GM19328 (cell line): ENCODE results near the gene ATG4B.
"Not testable (repeated sequence)": the region's sequence is repeated elsewhere in the genome, so short reads cannot be mapped to it uniquely, and the experiment has no call there.

Experiments used
- ATAC-seq: cut with Tn5 transposase; IDR thresholded peaks from one replicate; pipeline ENCODE4 v1.9.1; 2021; ENCODE audit warnings: mild to moderate bottlenecking, moderate library complexity; ENCODE audit not compliant: unreplicated experiment

Gene ATG4B

DNA sequence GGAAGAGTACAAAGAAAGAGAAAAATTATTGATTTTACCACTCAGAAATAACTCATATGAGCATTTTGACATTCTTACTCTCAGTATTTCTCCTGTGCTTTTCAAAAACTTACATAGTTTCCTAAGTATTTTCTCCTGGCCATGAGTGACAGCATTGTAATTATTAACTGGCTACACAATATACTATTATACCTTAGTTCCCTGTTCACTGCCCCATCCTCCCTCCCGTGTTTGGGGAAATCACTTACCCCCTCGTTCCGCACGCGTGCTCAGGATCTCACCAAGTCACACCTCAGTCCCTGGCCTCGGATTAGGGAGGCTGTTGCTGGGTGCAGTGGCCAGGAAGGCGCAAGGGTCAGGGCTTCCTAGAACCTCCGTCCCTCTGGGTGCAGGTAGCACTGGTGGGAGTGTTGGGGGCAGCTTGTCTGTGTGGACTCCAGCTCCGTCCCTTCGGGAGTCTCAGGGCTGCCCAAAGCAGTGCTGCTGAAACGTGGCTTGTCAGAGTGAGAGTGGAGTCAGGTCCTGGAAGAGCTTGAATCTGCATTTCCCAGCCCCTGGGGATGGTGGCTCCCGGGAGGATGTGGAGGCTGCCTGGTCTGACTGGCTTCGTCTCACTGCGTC, 23.2 kb downstream of the ATG4B start:
- ATAC-seq, result no peak

DNA sequence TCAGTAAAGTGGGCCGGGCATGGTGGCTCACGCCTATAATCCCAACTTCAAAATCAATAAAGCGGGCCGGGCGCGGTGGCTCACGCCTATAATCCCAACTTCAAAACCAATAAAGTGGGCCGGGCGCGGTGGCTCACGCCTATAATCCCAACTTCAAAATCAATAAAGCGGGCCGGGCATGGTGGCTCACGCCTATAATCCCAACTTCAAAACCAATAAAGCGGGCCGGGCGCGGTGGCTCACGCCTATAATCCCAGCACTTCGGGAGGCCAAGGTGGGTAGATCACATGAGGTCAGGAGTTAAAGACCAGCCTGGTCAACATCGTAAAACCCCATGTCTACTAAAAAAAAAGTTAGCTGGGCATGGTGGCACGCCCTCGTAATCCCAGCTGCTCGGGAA, 25.2 kb downstream of the ATG4B start:
- not testable (repeated sequence) for ATAC-seq

DNA sequence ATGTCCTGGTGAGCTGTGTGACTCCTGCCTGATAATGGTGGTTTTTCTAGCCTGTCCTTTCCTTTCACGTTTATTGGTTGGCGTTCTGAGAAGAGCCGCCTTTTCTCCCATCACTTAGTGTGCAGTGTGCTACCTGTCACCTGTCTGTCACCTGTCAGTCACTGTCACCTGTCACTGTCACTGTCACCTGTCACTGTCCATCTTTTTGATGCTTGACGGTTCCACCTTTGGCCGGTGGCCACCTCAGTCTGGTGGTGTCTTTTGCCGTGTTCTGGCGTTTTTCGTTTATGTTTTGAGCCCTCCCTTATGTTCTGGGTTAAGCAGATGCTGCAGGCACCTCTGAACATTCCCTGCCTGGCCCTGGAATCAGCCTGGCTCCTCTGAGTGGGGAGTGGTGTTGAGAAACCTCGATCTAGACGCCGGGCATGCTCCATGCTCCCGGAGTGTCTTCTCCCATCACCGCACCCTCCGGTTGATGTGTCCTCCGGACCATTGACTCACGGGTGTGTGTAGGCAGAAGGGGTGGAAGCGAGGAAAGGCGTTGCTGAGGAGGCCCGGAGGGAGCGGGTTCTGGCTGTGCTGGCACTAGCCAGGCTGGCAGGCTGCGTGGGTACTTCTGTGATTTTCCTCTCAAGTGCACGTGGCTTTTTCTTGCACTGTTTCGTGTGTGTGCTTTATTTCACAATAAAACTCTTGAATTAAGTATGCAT, 28.4 kb downstream of the ATG4B start:
- no peak for ATAC-seq

DNA sequence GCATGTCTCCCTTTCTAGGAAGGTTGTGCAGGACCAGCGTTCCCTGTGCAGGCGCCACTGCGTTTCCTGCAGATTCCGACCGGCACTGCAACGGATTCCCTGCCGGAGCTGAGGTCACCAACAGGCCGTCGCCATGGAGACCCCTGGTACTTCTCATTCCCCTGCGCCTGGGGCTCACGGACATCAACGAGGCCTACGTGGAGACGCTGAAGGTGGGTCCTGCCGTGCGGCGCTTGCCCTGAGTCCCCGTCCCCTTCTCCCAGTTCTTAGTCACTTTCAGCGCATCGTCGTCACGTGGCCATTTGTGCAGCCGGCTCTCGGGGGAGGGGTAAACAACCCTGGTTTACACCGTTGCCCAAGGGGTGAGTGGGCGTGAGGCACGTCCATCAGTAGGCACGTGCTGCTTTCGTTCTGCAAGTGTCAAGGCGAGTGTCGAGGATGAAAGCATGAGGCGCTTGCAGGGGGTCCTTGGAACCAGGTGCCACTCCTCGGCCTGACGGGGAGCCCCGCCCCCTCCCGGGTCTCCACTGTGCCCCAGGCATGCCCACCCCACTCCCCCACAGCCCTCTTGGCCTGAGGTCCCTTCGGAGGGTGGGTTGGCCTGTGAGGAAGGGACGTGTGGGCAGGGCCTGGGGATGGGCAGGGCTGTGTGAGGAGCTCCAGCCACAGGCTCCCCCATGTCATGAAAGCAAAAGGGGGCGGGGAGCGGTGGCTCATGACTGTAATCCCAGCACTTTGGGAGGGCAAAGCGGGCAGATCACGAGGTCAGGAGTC, 29.3 kb downstream of the ATG4B start:
- no peak for ATAC-seq

DNA sequence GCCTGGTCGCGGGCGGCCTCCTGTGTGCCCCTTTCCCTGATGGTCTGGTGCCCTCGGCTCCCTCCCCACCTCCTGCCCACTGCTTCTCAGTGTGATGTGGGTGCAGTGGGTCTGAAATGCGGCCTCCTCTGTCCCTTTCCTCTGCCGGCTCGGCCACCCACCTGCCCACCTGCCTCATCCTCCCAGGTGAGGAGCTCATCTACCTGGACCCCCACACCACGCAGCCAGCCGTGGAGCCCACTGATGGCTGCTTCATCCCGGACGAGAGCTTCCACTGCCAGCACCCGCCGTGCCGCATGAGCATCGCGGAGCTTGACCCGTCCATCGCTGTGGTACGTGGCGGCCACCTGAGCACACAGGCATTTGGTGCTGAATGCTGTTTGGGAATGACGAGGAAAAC, 30.9 kb downstream of the ATG4B start:
- ATAC-seq, result no peak

DNA sequence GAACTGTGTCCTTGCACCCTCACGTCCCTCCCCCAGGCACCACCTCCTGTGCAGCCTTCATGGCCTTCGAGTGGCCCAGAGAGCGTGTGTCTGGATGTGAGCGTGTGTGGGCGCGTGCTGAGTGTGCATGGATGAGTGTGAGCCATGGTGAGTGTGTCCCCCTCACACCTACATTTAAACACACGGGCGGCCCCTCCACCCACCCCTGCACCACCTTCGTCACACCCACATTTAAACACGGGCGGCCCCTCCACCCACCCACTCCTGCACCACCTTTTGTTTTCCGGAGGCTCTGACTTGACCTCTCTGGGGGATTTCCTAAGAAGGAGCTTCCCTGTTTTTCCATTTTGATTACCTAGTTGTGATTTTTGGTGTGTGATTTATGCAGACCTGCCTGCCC, 31.3 kb downstream of the ATG4B start:
- no peak for ATAC-seq

DNA sequence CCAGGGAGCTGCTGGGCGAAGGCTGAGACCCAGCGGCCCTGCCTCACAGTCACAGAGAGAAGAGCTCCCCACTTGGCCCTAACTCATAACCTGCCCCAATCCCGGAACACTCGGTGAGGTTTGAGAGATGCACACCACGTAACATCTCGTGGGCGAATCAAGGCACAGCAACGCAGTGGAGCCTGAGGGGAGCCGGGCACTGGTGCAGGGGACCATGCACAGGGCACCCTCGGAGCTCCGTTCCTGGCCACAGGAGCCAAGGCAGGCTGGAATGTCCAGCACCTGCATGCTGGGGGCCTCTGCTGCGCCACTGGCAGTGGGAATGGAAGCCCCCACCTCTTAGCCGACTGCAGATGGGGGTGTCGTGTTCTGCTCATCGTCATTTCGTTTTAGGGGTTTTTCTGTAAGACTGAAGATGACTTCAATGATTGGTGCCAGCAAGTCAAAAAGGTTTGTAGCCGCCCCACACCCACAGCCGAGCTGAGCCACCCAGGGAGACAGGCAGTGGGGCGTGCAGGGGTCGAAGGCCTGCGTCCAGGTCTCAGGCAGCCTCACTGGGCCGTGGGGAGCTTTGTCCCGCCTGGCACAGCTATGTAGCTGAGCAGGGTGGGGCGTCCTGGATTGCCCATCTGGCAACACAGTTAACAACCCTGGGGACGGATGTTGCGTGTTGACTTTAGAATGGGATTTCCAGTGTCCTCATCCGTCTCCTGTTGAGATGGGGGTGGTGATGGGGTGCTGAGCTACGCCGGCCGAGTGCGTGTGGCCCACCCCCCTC, 33.0 kb downstream of the ATG4B start:
- ATAC-seq, result no peak

DNA sequence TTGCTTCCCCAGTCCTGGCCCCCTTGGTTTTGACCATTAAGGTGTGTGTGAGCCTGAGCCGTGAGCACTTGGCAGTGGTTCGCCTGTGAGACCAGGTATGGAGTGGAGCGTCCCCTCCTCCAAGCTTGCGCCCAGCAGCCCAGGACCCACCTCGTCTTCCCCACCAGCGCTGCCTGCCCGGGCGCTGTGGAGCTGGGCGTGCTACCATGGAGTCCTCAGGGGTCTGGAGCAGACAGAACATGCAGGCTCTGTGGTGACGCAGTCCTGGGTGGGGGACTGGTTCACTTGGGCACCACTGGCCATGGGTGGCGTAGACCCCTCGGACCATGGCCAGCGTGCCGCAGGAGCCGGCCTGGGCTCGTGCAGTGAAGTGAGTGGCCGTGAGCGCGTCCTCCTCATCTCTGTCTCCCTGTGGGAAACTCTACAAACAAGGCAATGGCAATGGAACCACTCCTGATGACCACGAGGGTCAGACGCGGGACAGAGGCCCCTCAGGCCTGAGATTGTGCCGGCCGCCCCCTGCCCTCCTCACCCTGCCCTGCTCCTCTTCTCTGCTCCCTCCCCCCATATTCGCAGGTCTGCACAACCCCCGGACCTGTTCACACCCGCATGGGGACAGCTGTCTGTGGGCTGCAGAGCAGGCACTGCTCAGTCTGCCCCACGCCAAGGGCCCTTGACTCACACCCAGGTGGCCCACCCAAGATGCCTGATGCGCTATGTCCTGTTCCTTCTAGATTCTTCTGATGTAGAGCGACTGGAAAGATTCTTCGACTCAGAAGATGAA, 34.2 kb downstream of the ATG4B start:
- no peak for ATAC-seq

DNA sequence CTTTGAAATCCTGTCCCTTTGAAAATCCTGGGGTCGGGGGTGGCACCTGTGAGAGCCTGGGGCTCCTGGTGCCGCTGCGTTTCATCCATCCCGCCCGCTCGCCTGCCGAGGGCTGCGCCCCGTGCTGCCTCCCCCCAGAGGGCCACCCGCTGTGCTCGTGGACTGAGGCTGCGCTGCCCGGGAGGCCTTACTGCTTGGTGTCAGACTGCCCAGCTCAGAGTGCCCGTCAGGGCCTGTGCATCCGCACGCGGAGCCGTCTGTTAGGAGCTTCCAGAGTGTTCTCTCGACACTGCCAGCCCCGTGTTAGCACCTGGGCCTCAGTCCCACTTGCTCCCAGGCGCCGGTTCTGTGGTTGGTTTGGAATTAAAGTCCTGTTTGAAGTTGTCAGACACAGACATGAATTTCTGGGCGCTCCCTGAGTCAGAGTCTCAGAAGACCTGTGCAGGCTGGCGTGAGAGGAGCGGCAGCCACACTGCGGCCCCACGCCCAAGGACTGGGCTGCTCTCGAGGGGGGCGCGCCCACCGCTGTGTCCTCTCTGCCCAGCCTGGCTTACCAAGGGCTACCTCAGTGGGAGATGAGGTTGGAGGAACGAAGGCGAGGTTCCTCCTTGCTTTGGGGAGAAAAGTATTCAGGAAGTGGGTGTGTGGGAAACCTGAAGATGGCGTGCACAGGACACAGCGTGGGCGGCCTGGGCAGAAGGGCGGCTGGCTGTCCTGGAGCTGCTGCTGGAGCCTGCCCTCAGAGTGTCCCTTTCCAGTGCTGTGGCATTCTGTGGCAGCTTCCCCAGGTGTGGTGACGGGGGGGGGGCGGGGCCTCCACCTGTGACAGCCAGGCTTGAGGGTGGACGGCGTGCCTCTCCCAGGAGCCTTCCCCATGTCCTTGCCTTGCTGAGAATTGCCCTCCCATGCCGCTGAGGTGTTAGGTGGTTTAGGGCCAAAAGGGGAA, 35.0 kb downstream of the ATG4B start:
- ATAC-seq, result no peak

DNA sequence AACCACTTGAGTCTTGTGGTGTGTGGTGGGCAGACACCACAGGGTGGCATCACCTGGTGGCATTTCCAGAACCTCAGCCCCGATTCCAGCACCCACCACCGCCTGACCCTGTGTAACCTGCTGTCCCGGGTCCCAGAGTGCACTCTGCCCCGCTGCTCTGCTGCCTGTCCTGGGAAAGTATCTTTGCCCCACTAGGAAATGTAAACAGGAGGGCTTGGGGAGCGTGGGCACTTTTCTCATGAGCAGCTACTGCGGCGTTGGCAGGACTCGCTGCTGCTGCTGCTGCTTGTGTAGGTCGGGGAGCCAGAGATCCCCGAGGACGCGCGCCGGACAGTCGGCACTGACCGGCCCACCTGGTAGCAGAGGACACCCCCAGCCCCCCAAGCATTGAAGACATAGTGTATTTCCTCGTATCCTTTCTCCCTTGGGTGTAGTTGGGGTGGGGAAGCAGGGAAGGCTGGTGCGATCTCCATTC, 35.7 kb downstream of the ATG4B start:
- ATAC-seq, result no peak

DNA sequence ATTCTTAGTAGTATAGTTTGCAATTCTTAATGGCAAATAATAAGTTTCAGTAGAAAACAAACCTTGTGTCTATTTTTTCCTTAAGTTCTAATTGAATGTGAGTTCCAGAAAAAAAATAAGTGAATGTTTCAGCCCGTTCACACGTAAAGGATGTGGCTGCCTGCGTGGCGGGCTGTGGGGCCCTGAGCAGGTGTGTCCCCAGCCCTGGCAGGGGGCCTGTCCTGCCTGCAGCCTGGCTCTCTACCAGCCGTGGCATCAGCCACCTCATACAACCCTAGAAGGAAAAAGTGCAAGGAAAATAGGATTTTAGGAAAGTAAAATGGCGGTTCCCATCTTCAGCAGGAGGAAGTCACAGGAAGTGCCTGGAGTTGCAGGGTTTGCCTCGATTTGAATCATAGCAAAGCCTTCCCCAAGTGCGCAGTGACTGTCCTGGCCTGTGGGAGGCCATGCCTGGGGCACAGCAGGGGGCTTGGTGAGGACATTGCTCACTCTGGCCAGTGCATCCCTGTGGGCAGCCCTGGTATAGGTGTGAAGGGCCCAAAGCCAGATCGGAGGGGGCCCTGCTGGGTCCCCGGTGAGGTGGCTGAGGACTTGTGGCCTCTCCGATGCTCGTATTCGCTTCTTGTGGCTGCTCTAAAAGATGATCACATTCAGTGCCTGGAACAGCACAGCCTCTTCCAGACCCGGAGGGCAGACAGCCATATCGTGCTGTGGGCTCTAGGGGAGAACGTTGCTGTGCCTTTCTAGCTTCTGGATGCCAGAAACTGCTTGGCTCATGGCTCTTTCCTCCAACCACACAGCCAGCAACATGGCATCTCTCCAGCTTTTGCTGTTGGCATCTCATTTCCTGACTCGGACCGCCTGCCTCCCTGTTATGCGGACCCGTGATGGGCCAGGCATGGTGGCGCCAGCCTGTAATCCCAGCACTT, 36.6 kb downstream of the ATG4B start:
- no peak for ATAC-seq

DNA sequence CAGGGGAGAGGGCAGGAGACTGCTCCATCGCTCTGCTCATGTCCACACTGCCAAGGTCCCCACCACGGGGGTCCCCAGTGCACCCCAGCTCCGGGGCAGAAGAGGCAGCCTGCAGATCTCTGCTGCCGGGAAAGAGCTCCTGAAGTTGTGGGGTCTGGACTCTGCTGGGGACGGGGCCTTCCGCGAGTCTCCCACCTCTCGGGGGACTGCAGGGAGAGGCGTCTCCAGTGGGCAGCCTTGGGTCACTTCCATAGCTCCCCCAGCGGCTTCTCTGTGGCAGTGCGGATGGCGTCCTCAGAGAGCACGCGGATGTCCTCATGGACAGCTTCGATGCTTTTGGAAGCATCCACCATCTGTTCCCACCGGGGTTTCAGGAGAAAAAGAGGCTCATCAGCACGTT, 38.4 kb downstream of the ATG4B start:
- no peak for ATAC-seq

DNA sequence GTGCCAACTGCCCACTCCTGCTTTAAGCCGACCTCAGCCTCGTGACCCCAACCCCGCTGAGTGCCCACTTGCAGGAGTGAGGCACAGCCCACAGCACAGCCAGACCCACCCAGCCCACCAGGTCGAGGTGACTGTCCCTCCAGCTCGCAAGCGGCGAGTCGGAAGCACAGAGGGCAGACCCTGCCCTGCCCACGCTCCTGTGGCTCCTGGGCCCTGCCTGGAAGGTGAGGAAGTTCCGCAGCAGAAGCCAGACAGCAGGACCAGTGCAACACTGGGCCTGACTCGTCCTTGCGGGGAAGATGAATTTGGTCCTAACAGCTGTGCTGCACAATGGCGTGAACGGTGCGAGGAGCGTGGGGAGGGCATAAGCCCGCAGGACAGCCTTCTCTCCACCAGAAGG, 39.2 kb downstream of the ATG4B start:
- no peak for ATAC-seq

DNA sequence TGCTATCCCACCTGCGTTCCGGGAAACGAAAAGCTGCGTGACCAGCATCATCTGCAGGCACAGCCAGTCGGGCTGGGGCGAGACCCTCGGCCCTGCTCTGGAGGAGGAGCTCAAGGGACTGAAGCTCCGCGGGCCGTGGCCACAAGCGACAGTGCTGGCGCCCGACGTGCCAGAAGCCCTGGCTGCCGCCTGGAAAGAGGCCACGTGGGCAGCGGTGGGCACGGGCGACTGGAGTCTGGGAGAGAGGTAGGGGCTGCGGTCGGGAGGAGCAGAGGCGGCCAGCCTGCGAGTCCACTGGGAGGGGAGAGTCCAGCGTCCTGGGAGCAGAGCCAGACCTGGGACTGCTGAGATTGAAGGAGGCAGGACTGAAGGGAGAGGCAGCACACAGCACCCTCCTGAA, 39.9 kb downstream of the ATG4B start:
- no peak for ATAC-seq

DNA sequence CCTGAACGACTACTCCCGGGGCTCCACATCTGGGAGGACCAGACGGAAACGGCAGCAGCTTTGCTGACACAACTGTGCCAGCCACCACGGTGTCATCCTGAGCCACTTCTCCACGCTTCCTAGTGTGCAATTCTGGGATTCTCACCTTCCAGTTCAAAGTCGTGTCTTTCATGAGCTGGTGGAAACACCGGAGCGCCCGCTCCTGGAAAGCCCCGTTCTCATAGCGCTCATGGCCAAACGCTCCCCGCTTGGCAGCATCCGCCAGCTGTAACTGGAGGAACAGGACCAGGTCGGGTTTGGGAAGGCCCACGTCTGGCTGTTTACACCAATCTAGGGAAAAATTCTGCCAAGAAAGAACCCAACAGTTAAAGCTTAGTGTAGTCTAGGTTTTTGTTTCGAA, 40.8 kb downstream of the ATG4B start:
- ATAC-seq, result no peak

DNA sequence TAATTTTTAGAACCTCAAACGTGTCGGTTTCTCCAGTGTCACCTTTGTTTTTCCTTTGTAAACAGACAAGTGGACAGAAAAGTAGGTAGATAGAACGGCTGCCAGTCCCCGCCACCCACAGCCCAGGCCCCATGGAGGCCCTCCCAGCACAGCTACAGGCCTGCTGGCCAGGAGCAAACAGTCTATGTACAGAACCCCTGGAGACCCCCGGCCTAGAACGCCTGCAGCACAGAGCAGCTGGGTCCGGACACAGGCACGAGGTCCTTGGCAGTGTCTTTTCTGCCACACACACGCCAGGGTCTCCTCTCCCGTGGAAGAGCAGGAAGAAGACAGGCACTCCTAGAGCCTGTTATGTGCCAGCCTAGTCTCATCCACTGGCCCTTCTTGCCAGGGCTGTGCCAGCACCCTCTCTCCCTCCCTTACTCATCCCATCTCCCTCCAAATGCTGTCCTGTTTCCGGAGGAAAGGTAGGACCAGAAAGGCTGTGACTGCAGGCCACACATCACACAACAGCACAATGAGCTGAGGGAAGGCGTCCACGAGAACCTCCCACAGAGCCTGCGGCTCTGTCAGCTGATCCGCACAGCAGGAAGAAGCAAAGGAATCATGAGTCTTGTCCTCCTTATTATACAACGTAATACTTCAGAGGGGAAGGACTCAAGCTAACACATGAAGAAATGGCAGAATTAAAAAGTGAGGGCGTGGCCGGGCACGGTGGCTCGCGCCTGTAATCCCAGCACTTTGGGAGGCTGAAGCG, 41.5 kb downstream of the ATG4B start:
- no peak for ATAC-seq

DNA sequence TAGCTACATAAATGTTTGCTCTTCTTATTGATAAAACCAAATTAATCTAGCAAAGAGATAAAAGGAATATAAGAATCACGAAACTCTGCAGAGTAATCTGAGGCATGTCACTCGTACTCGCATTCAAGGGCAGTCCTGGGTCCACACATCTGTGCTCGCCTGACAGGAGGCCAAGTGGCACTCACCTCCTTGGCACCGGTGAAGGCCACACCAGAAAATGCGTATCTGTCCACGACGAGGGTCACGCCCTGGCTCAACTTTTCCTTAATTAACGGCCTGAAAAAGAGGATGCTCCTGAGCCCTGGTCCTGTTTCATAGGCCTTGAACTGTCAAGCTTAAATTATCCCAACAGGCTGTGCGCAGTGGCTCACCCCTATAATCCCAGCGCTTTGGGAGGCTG, 42.6 kb downstream of the ATG4B start:
- no peak for ATAC-seq
